Measurements from ENCODE around the gene DRGX. TPM values are rescaled to one million over a fixed set of nuclear protein-coding genes. Genes with fewer than 3 reads are reported as not detected.

Gene DRGX
- total RNA-seq, 5 donors from 2014 or later (not counting 1 experiment from before 2014, with no cell fraction given) = not detected

- Mint-ChIP-seq H3K4me1 (no peaks in the 10 kb centered on the region), H3K4me3 (no peak overlapping the region), H3K27ac (no peak overlapping the region), H3K9me3 (no peaks in the 10 kb centered on the region), H3K36me3 (no peaks in the 10 kb centered on the region), H3K27me3 (peaks cover 0 to 3% of the 10 kb centered on the region in 2 donors)
- Histone ChIP-seq H3K9me3 (no peaks in the 10 kb centered on the region), H3K27ac (ENCODE audit: low read length) (no peak overlapping the region), H3K4me3 (ENCODE audit: control insufficient read depth in 1 of 2, extremely low read depth in 1 of 2, low read length in 1 of 2) (no peak overlapping the region), H3K36me3 (ENCODE audit: control insufficient read depth in 2 of 2, extremely low read depth in 1 of 2, insufficient read depth in 1 of 2, low read length in 1 of 2) (no peaks in the 10 kb centered on the region), H3K27me3 (replicated peaks in 1 of 2; ENCODE audit: control insufficient read depth in 2 of 2, extremely low read depth in 1 of 2, insufficient read depth in 2 of 2, low read length in 1 of 2) (peaks cover 0 to 11% of the 10 kb centered on the region in 2 experiments), H3K4me1 (ENCODE audit: control insufficient read depth in 1 of 2, extremely low read depth in 1 of 2, insufficient read depth in 2 of 2, low read length in 2 of 2) (no peaks in the 10 kb centered on the region)
- CTCF ChIA-PET = no interaction called here
- POLR2A ChIA-PET = interaction anchor here in 1 of 2 donors (0.7 kb wide), 1 partner anchor 91 kb away, joined by 5 read pairs; no protein-coding TSS in a partner anchor
- DNase-seq (no peak), ATAC-seq (replicated peaks in 1 of 4) (no peak)
- WGBS (ENCODE audit: insufficient coverage) = 30% methylated on average over 1 of the region's 3 CpGs
Observed at GRCh38 chr10:49321021-49321420, 74.9 kb downstream of the DRGX start.

GRCh38 chr10:49320191-49320590, 75.7 kb downstream of the DRGX start:
- Histone ChIP-seq H3K4me3 (ENCODE audit: control insufficient read depth in 1 of 2, extremely low read depth in 1 of 2, low read length in 1 of 2) (no peak overlapping the region), H3K4me1 (ENCODE audit: control insufficient read depth in 1 of 2, extremely low read depth in 1 of 2, insufficient read depth in 2 of 2, low read length in 2 of 2) (no peaks in the 10 kb centered on the region), H3K27me3 (replicated peaks in 1 of 2; ENCODE audit: control insufficient read depth in 2 of 2, extremely low read depth in 1 of 2, insufficient read depth in 2 of 2, low read length in 1 of 2) (peaks cover 0 to 8% of the 10 kb centered on the region in 2 experiments), H3K36me3 (ENCODE audit: control insufficient read depth in 2 of 2, extremely low read depth in 1 of 2, insufficient read depth in 1 of 2, low read length in 1 of 2) (no peaks in the 10 kb centered on the region), H3K27ac (ENCODE audit: low read length) (no peak overlapping the region), H3K9me3 (no peaks in the 10 kb centered on the region)
- no peak for DNase-seq
- Mint-ChIP-seq H3K9me3 (no peaks in the 10 kb centered on the region), H3K36me3 (no peaks in the 10 kb centered on the region), H3K27me3 (peaks cover 0 to 3% of the 10 kb centered on the region in 2 donors), H3K27ac (no peak overlapping the region), H3K4me3 (no peak overlapping the region), H3K4me1 (no peaks in the 10 kb centered on the region)
- ATAC-seq (replicated peaks in 1 of 4) = no peak
- CTCF ChIA-PET = no interaction called here
- POLR2A ChIA-PET = no interaction called here
- WGBS (ENCODE audit: insufficient coverage) = no CpG with 5 or more reads among the region's 2 CpGs

DNA sequence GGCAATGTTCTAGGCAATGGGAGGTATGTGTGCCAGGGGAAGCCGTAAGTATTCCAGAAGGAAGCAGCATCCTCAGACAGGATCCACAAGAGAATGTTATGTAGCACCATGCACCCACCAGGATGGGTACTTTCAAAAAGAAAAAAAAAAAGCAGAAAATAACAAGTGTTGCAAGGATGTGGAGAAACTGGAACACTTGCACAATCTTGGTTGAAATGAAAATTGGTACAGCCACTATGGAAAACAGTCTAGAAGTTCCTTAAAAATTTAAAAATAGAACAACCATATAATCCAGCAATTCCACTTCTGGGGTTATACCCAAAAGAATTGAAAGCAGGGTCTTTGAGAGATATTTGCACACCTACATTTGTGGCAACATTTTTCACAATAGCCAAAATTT, 76.7 kb downstream of the DRGX start:
- ATAC-seq (replicated peaks in 1 of 4) = no peak
- WGBS (ENCODE audit: insufficient coverage) = no CpG with 5 or more reads among the region's 1 CpG
- H3K9me3 Mint-ChIP-seq = no peaks in the 10 kb centered on the region
- no peak overlapping the region for H3K4me3 Mint-ChIP-seq
- H3K27me3 ChIP-seq (replicated peaks in 1 of 2; ENCODE audit: control insufficient read depth in 2 of 2, extremely low read depth in 1 of 2, insufficient read depth in 2 of 2, low read length in 1 of 2) = peaks cover 0 to 8% of the 10 kb centered on the region in 2 experiments
- no peaks in the 10 kb centered on the region for H3K9me3 ChIP-seq
- no peak overlapping the region for H3K27ac ChIP-seq (ENCODE audit: low read length)
- H3K27me3 Mint-ChIP-seq = no peaks in the 10 kb centered on the region
- no peak overlapping the region for H3K4me3 ChIP-seq (ENCODE audit: control insufficient read depth in 1 of 2, extremely low read depth in 1 of 2, low read length in 1 of 2)
- ChIA-PET CTCF (no interaction called here), POLR2A (no interaction called here)
- no peak overlapping the region for H3K27ac Mint-ChIP-seq
- no peaks in the 10 kb centered on the region for H3K4me1 ChIP-seq (ENCODE audit: control insufficient read depth in 1 of 2, extremely low read depth in 1 of 2, insufficient read depth in 2 of 2, low read length in 2 of 2)
- no peaks in the 10 kb centered on the region for H3K4me1 Mint-ChIP-seq
- no peaks in the 10 kb centered on the region for H3K36me3 Mint-ChIP-seq
- no peak for DNase-seq
- no peaks in the 10 kb centered on the region for H3K36me3 ChIP-seq (ENCODE audit: control insufficient read depth in 2 of 2, extremely low read depth in 1 of 2, insufficient read depth in 1 of 2, low read length in 1 of 2)

GRCh38 chr10:49318755-49319154, 77.1 kb downstream of the DRGX start:
- POLR2A ChIA-PET = no interaction called here
- no peak overlapping the region for H3K27ac ChIP-seq (ENCODE audit: low read length)
- Mint-ChIP-seq H3K27ac (no peak overlapping the region), H3K9me3 (no peaks in the 10 kb centered on the region), H3K27me3 (no peaks in the 10 kb centered on the region), H3K36me3 (no peaks in the 10 kb centered on the region), H3K4me3 (no peak overlapping the region), H3K4me1 (no peaks in the 10 kb centered on the region)
- H3K4me3 ChIP-seq (ENCODE audit: control insufficient read depth in 1 of 2, extremely low read depth in 1 of 2, low read length in 1 of 2) = no peak overlapping the region
- no peak for DNase-seq
- peaks cover 0 to 8% of the 10 kb centered on the region in 2 experiments for H3K27me3 ChIP-seq (replicated peaks in 1 of 2; ENCODE audit: control insufficient read depth in 2 of 2, extremely low read depth in 1 of 2, insufficient read depth in 2 of 2, low read length in 1 of 2)
- H3K4me1 ChIP-seq (ENCODE audit: control insufficient read depth in 1 of 2, extremely low read depth in 1 of 2, insufficient read depth in 2 of 2, low read length in 2 of 2) = no peaks in the 10 kb centered on the region
- CTCF ChIA-PET = no interaction called here
- no peaks in the 10 kb centered on the region for H3K9me3 ChIP-seq
- no peaks in the 10 kb centered on the region for H3K36me3 ChIP-seq (ENCODE audit: control insufficient read depth in 2 of 2, extremely low read depth in 1 of 2, insufficient read depth in 1 of 2, low read length in 1 of 2)
- no peak for ATAC-seq (replicated peaks in 1 of 4)

DNA sequence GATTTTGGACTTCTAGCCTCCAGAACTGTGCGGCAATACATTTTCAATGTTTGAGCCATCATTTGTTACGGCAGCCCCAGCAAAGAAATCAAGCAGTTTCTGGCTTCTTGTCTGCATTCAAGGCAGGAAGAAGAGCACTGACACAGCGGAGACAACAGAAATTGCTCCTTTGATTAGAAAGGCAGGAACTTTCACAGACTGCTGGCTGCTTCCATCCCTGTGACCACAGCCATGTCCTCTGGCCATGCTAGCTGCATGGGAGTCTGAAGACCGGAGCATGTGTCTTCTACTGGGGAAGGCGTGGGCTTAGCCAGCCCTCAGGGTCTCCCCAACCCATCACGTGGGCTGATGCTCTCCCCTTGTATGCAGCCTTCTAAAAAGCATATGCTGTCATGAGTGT, 77.9 kb downstream of the DRGX start:
- Mint-ChIP-seq H3K4me1 (no peaks in the 10 kb centered on the region), H3K4me3 (no peak overlapping the region), H3K9me3 (no peaks in the 10 kb centered on the region), H3K27ac (no peak overlapping the region), H3K36me3 (no peaks in the 10 kb centered on the region), H3K27me3 (peaks cover 0 to 1% of the 10 kb centered on the region in 2 donors)
- H3K4me1 ChIP-seq (ENCODE audit: control insufficient read depth in 1 of 2, extremely low read depth in 1 of 2, insufficient read depth in 2 of 2, low read length in 2 of 2) = no peaks in the 10 kb centered on the region
- H3K36me3 ChIP-seq (ENCODE audit: control insufficient read depth in 2 of 2, extremely low read depth in 1 of 2, insufficient read depth in 1 of 2, low read length in 1 of 2) = no peaks in the 10 kb centered on the region
- H3K27ac ChIP-seq (ENCODE audit: low read length) = no peak overlapping the region
- ChIA-PET POLR2A (no interaction called here), CTCF (no interaction called here)
- no peak for ATAC-seq (replicated peaks in 1 of 4)
- H3K9me3 ChIP-seq = no peaks in the 10 kb centered on the region
- peaks cover 0 to 6% of the 10 kb centered on the region in 2 experiments for H3K27me3 ChIP-seq (replicated peaks in 1 of 2; ENCODE audit: control insufficient read depth in 2 of 2, extremely low read depth in 1 of 2, insufficient read depth in 2 of 2, low read length in 1 of 2)
- 93% methylated on average over 6 of the region's 6 CpGs for WGBS (ENCODE audit: insufficient coverage)
- no peak overlapping the region for H3K4me3 ChIP-seq (ENCODE audit: control insufficient read depth in 1 of 2, extremely low read depth in 1 of 2, low read length in 1 of 2)
- DNase-seq = no peak

DNA sequence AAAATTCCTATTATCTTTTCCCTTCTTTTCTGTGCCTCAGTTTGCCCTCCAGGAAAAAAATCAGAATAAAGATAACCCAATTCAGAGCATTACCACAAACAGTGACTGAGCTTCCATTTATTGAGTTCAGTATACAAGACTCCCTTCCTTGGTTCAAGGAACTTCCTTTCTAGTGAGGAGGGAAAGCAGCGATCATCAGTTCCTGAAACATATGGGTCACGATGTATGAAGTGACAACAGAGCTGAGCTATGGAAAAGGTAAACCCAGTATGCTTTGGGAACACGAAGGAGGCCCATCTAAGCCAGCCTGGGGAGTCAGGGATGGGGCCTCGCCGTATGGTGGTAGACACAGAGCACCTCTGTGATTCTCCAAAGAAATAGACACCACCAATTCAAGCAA, 81.1 kb downstream of the DRGX start:
- Mint-ChIP-seq H3K4me3 (no peak overlapping the region), H3K4me1 (peaks cover 7 to 11% (median 9%) of the 10 kb centered on the region in 3 donors), H3K27ac (no peak overlapping the region), H3K36me3 (no peaks in the 10 kb centered on the region), H3K9me3 (no peaks in the 10 kb centered on the region), H3K27me3 (peaks cover 0 to 1% of the 10 kb centered on the region in 2 donors)
- H3K9me3 ChIP-seq = no peaks in the 10 kb centered on the region
- ChIA-PET POLR2A (no interaction called here), CTCF (no interaction called here)
- no peaks in the 10 kb centered on the region for H3K36me3 ChIP-seq (ENCODE audit: control insufficient read depth in 2 of 2, extremely low read depth in 1 of 2, insufficient read depth in 1 of 2, low read length in 1 of 2)
- H3K4me3 ChIP-seq (ENCODE audit: control insufficient read depth in 1 of 2, extremely low read depth in 1 of 2, low read length in 1 of 2) = no peak overlapping the region
- no CpG with 5 or more reads among the region's 5 CpGs for WGBS (ENCODE audit: insufficient coverage)
- H3K27me3 ChIP-seq (replicated peaks in 1 of 2; ENCODE audit: control insufficient read depth in 2 of 2, extremely low read depth in 1 of 2, insufficient read depth in 2 of 2, low read length in 1 of 2) = no peaks in the 10 kb centered on the region
- peaks cover 0 to 11% of the 10 kb centered on the region in 2 experiments for H3K4me1 ChIP-seq (ENCODE audit: control insufficient read depth in 1 of 2, extremely low read depth in 1 of 2, insufficient read depth in 2 of 2, low read length in 2 of 2)
- ATAC-seq (replicated peaks in 1 of 4) = no peak
- no peak overlapping the region for H3K27ac ChIP-seq (ENCODE audit: low read length)
- no peak for DNase-seq

Measured in T-cell (primary cell).